Brain pericyte (primary cell): Measurements from ENCODE around the gene APBA2.

Source experiments
- DNase-seq: peaks from one replicate; pipeline ENCODE4 v3.0.0-alpha.2; 2012; ENCODE audit warnings: low read depth, low spot score

APBA2 gene

GRCh38 chr15:29102911-29103823 lies 217.4 kb downstream of the APBA2 start:
- DNase-seq = no peak

GRCh38 chr15:29103824-29104565 lies 218.2 kb downstream of the APBA2 start:
- DNase-seq = peak; percentile 89

- no peak for DNase-seq
Observed at GRCh38 chr15:29104566-29104880, 218.7 kb downstream of the APBA2 start.

GRCh38 chr15:29105151-29105854 lies 219.5 kb downstream of the APBA2 start:
- DNase-seq = no peak

- DNase-seq = no peak
Observed at GRCh38 chr15:29106116-29106515, 220.3 kb downstream of the APBA2 start.

GRCh38 chr15:29106551-29107290 lies 220.9 kb downstream of the APBA2 start:
- DNase-seq = no peak

- no peak for DNase-seq
Observed at GRCh38 chr15:29107291-29107890, 221.6 kb downstream of the APBA2 start.

GRCh38 chr15:29107971-29108645 lies 222.3 kb downstream of the APBA2 start:
- DNase-seq = no peak

GRCh38 chr15:29109762-29110161 lies 224.0 kb downstream of the APBA2 start:
- no peak for DNase-seq

GRCh38 chr15:29110176-29110575 lies 224.4 kb downstream of the APBA2 start:
- DNase-seq = no peak

GRCh38 chr15:29110733-29111132 lies 225.0 kb downstream of the APBA2 start:
- DNase-seq = no peak

- no peak for DNase-seq
Observed at GRCh38 chr15:29111705-29112281, 226.0 kb downstream of the APBA2 start.

GRCh38 chr15:29113336-29114220 lies 227.8 kb downstream of the APBA2 start:
- no peak for DNase-seq

GRCh38 chr15:29114221-29115092 lies 228.7 kb downstream of the APBA2 start:
- no peak for DNase-seq

- DNase-seq = no peak
Observed at GRCh38 chr15:29115093-29115991, 229.6 kb downstream of the APBA2 start.

GRCh38 chr15:29116970-29117700 lies 231.4 kb downstream of the APBA2 start:
- no peak for DNase-seq

GRCh38 chr15:29117778-29118177 lies 232.0 kb downstream of the APBA2 start:
- DNase-seq = no peak
